GM21737 (cell line): ENCODE measurements around the gene MPC1L.
"Not testable (repeated sequence)": the region's sequence is repeated elsewhere in the genome, so short reads cannot be mapped to it uniquely, and the experiment has no call there.

ENCODE experiments used
- ATAC-seq: cut with Tn5 transposase; IDR thresholded peaks from one replicate; pipeline ENCODE4 v1.9.1; 2021; ENCODE audit warnings: mild to moderate bottlenecking, moderate library complexity; ENCODE audit not compliant: unreplicated experiment

MPC1L gene

DNA sequence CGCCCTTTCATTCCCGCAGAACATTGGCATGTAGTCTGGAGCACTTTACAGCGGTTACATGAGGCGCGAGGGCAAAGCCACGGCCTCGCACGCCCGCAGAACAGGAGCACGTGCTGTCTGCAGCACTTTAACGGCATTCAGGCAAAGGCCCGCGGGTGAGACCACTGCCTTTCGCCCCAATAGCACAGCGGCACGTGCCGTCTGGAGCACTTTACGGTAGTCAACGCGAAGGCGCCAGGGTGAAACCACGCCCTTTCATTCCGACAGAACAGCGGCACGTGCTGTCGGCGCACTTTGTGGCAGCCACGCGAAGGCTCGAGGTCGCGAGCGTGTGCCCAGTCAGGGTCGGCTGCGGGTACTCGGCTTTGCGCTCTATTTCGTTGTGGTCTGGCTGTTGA, at the start of gene MPC1L:
TSS of gene MPC1L (plus strand) at position 290 of the 398 bp plus-strand sequence. CDS start 138 bp downstream, outside the sequence.
- no peak for ATAC-seq

DNA sequence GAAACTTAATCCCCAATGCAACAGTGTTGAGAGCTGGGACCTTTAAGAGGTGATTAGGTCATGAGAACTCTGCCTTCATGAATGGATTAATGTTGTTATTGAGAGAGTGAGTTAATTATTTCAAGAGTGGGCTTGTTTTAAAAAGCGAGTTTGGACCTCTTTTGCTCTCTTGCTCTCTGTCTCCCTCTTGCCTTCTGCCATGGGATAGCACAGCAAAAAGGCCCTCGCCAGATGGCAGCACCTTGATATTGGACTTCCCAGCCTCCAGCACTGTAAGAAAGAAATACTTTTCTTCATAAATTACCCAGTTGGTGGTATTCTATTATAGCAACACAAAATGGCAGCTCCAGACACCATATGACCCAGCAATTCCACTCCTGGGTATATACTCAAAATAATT, 49.5 kb upstream of the MPC1L start:
- no peak for ATAC-seq

DNA sequence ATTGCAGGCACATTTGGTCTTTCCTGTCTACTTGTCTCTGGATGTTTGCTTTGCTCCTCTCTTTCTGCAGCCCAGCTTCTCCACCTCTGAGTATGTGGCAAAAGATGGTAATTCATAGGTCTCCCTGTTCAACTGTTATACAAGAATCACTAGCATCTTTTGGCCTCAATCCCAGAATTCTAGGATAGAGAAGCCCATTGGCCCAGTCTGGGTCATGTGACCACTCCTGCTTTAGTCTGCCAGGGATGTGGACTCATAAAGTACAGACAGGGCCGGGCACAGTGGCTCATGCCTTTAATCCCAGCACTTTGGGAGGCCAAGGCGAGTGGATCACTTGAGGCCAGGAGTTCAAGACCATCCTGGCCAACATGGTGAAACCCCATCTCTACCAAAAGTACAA, 47.8 kb upstream of the MPC1L start:
- ATAC-seq, result not testable (repeated sequence)

DNA sequence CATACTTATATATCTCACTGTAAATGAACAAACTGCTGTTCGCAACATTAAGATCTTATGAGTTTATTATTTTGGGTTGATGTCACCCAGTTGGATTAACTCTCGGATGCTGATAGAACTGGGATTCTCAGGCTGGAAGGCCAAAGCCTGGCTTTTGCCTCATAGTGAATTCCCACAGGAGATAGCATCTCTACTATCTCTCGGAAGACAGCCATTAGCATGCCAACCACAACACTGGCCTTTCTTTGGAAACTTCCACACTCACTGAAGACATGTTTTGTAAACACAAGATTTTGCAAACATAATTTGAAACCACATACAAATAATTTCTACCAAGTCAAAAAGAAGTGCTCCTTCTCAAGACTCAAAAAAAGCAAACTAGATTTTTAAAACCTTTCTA, 46.9 kb upstream of the MPC1L start:
- no peak for ATAC-seq

GRCh38 chrX:40578039-40578695, 45.1 kb upstream of the MPC1L start:
- no peak for ATAC-seq

GRCh38 chrX:40579141-40579540, 44.1 kb upstream of the MPC1L start:
- no peak for ATAC-seq

- ATAC-seq, result no peak
Measured at GRCh38 chrX:40579900-40580536, 43.2 kb upstream of the MPC1L start.

GRCh38 chrX:40580537-40581335, 42.5 kb upstream of the MPC1L start, which contains the start of gene ATP6AP2:
Gene ATP6AP2 (plus strand): TSS chrX:40580970. CDS start chrX:40581066, 96 bp downstream.
- ATAC-seq, result peak; percentile 96

- ATAC-seq, result no peak
Measured at GRCh38 chrX:40581336-40581920, 41.8 kb upstream of the MPC1L start.

DNA sequence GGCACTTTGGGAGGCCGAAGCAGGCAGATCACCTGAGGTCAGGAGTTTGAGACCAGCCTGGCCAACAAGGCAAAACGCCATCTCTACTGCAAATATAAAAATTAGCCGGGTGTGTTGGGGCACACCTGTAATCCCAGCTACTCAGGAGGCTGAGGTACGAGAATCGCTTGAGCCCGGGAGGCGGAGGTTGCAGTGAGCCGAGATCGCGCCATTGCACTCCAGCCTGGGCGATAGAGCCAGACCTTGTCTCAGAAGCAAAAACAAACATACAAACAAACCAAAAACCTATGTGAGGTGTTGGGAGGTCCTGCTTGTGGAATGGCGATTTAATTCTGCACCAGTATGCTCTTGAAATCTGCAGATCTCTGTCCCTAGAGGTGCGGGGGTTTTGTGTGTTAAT, 41.0 kb upstream of the MPC1L start:
- ATAC-seq, result not testable (repeated sequence)

- no peak for ATAC-seq
Measured at GRCh38 chrX:40582811-40583210, 40.4 kb upstream of the MPC1L start.

DNA sequence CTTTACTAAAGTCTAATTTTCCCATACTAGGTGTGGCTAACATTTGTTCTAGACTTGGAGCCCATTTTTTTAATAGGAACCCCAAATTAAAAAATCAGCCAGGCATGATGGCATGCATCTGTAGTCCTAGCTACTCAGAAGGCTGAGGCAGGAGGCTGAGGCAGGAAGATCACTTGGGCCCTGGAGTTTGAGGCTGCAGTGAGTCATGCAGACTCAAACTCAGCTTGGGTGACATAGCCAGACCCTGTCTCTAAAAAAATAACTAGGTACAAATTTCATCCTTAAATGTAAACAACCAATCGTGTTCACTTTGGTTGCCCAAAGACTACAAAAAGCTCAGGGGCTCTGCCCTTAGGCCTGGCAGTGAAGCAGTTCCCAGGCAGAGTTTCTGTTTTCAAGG, 35.6 kb upstream of the MPC1L start:
- not testable (repeated sequence) for ATAC-seq

DNA sequence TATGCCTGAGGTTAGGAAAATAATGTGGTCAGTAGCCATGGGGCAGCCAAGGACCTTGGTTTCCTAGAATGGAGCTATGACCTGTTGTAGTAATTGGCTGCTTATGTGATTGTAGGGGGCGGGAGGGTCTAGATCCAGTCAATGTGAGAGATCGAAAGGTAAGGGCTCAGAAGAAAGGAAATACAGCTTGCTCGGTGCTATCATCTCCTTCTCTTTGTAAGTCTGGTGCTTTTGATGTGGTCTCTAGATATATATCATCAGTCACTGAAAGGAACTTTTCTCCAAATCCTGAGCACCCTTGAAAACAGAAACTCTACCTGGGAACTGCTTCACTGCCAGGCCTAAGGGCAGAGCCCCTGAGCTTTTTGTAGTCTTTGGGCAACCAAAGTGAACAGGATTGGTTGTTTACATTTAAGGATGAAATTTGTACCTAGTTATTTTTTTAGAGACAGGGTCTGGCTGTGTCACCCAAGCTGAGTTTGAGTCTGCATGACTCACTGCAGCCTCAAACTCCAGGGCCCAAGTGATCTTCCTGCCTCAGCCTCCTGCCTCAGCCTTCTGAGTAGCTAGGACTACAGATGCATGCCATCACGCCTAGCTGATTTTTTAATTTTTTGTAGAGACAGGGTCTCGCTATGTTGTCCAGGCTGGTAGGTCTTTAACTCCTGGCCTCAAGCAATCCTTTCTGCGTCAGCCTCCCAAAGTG, 33.5 kb upstream of the MPC1L start:
- ATAC-seq, result not testable (repeated sequence)

- ATAC-seq, result no peak
Measured at GRCh38 chrX:40603446-40603845, 19.8 kb upstream of the MPC1L start.

DNA sequence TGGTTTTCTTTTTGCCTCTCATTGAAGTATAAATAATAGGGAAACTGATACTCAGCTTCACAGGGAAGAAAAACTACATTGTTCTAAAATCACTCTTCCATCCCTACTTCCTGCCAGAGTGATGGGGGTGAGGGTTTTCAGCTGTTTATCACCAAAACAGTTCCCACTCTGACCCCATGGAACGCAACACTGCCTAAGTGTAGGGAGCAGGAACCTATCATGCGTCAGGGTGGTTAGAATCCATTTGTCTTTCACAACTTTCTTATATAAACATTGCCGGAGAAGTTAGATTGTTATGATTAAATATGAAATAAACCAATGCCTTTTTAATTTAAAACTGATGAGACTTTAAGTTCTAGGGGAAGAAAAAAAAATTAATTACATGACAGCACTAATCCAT, 15.8 kb upstream of the MPC1L start:
- no peak for ATAC-seq

DNA sequence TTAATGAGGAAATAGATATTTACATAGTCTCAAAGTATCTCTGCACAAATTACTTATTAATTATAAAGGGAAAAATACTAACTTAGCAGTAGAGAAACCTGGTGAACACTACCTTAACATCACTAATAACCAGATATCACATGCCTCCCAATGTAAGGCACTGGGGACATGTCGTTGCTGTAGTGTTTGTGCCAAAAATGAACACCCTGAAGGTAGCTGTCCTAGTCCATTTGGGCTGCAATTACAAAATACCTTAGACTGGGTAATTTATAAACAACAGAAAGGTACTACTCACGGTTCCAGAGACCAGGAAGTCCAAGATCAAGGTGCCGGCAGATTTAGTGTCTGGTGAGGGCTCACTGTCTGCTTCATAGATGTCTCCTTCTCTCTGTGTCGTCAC, 10.7 kb upstream of the MPC1L start:
- ATAC-seq, result no peak

- no peak for ATAC-seq
Measured at GRCh38 chrX:40615976-40616375, 7.3 kb upstream of the MPC1L start.

DNA sequence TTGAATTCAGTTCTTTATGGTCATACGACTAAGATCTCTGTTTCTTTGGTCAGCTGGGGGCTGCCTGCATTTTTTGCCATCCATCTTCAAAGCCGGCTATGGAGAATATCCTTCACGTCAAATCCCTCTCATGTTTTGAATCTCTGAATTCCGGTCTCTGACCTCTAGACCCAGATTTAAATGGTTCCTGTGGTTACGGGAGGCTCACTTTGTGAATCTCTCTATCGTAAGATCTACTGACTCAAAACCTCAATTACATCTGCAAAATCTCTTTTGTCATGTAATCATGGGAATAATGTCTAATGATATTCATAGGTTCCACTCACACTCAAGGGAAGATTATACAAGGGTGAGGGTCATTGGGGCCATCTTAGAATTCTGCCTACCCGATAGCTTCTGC, 5.7 kb upstream of the MPC1L start:
- no peak for ATAC-seq

GRCh38 chrX:40622479-40623138, 619 bp upstream of the MPC1L start:
- no peak for ATAC-seq

GRCh38 chrX:40623665-40624064, 437 bp downstream of the MPC1L start:
- no peak for ATAC-seq
